WTC11 (cell line): ENCODE measurements around the gene DCAF10. TPM values are rescaled to one million over a fixed set of nuclear protein-coding genes. Genes with fewer than 3 reads are reported as not detected.

Experiments
- CREM ChIP-seq: sonication (generic); formaldehyde crosslinking; IDR thresholded peaks from 2 replicates; pipeline ENCODE4 v1.8.1; 2022; ENCODE audit warnings: mild to moderate bottlenecking, missing genetic modification reagents, moderate library complexity
- ELF4 ChIP-seq: sonication (generic); formaldehyde crosslinking; IDR thresholded peaks from 2 replicates; pipeline ENCODE4 v1.8.1; 2022; ENCODE audit warnings: low read depth, mild to moderate bottlenecking, moderate library complexity, missing genetic modification reagents
- FOXK1 ChIP-seq: sonication (generic); formaldehyde crosslinking; IDR thresholded peaks from 2 replicates; pipeline ENCODE4 v1.8.0; 2022; ENCODE audit warnings: mild to moderate bottlenecking, moderate library complexity, missing genetic modification reagents
- GABPB1 ChIP-seq: sonication (generic); formaldehyde crosslinking; IDR thresholded peaks from 2 replicates; pipeline ENCODE4 v1.8.1; 2023; ENCODE audit warnings: mild to moderate bottlenecking, missing genetic modification reagents
- GRHL2 ChIP-seq: fragments of 250-450 bp; sonication (Bioruptor Pico); IDR thresholded peaks from 2 replicates; pipeline ENCODE4 v1.8.0; 2022; ENCODE audit warnings: mild to moderate bottlenecking, moderate library complexity; ENCODE audit not compliant: insufficient replicate concordance, severe bottlenecking
- GTF2I ChIP-seq: fragments of 250-450 bp; sonication (Bioruptor Pico); conservative IDR thresholded peaks from 2 replicates; pipeline ENCODE4 v1.4.0; 2021; ENCODE audit warnings: mild to moderate bottlenecking
- HMGXB4 ChIP-seq: sonication (generic); formaldehyde crosslinking; IDR thresholded peaks from 2 replicates; pipeline ENCODE4 v1.8.1; 2023; ENCODE audit warnings: mild to moderate bottlenecking, moderate library complexity, missing genetic modification reagents
- IRF1 ChIP-seq: sonication (generic); formaldehyde crosslinking; IDR thresholded peaks from 2 replicates; pipeline ENCODE4 v1.8.0; 2023; ENCODE audit warnings: missing genetic modification reagents
- IRF2 ChIP-seq: sonication (generic); formaldehyde crosslinking; IDR thresholded peaks from 2 replicates; pipeline ENCODE4 v1.8.0; 2022; ENCODE audit warnings: low read depth, missing genetic modification reagents, borderline replicate concordance
- MXD4 ChIP-seq: fragments of 250-450 bp; sonication (Bioruptor Pico); IDR thresholded peaks from 2 replicates; pipeline ENCODE4 v1.8.0; 2021; ENCODE audit warnings: mild to moderate bottlenecking, moderate library complexity, borderline replicate concordance
- NFYB ChIP-seq: sonication (generic); formaldehyde crosslinking; conservative IDR thresholded peaks from 2 replicates; pipeline ENCODE4 v1.8.0; 2022; ENCODE audit warnings: low read depth, missing genetic modification reagents
- OVOL2 ChIP-seq: fragments of 250-450 bp; sonication (Bioruptor Pico); IDR thresholded peaks from 2 replicates; pipeline ENCODE4 v1.9.0; 2021; ENCODE audit warnings: mild to moderate bottlenecking, borderline replicate concordance
- PRRX2 ChIP-seq: fragments of 250-450 bp; sonication (Bioruptor Pico); IDR thresholded peaks from 2 replicates; pipeline ENCODE4 v1.8.0; 2021; ENCODE audit warnings: mild to moderate bottlenecking
- RELA ChIP-seq: sonication (generic); formaldehyde crosslinking; IDR thresholded peaks from 2 replicates; pipeline ENCODE4 v1.8.1; 2022; ENCODE audit warnings: missing genetic modification reagents, mild to moderate bottlenecking, borderline replicate concordance
- SMAD3 ChIP-seq: sonication (generic); formaldehyde crosslinking; IDR thresholded peaks from 2 replicates; pipeline ENCODE4 v1.8.0; 2022; ENCODE audit warnings: missing genetic modification reagents, mild to moderate bottlenecking, borderline replicate concordance
- SMAD4 ChIP-seq: sonication (generic); formaldehyde crosslinking; IDR thresholded peaks from 2 replicates; pipeline ENCODE4 v1.8.0; 2022; ENCODE audit warnings: mild to moderate bottlenecking, missing genetic modification reagents
- SOX15 ChIP-seq: fragments of 250-450 bp; sonication (Bioruptor Pico); IDR thresholded peaks from 2 replicates; pipeline ENCODE4 v1.9.0; 2021; ENCODE audit warnings: mild to moderate bottlenecking
- SP1 ChIP-seq: sonication (generic); formaldehyde crosslinking; conservative IDR thresholded peaks from 2 replicates; pipeline ENCODE4 v1.8.1; 2022; ENCODE audit warnings: missing genetic modification reagents
- TCF7 ChIP-seq: sonication (generic); formaldehyde crosslinking; IDR thresholded peaks from 2 replicates; pipeline ENCODE4 v1.8.0; 2022; ENCODE audit warnings: mild to moderate bottlenecking, low read depth, missing genetic modification reagents, moderate library complexity
- TEAD1 ChIP-seq: sonication (generic); formaldehyde crosslinking; IDR thresholded peaks from 2 replicates; pipeline ENCODE4 v1.8.0; 2022; ENCODE audit warnings: mild to moderate bottlenecking, missing genetic modification reagents
- TP53 ChIP-seq: sonication (generic); formaldehyde crosslinking; IDR thresholded peaks from 2 replicates; pipeline ENCODE4 v1.8.1; 2023; ENCODE audit warnings: mild to moderate bottlenecking, missing genetic modification reagents
- ZMAT4 ChIP-seq: fragments of 250-450 bp; sonication (Bioruptor Pico); IDR thresholded peaks from 2 replicates; pipeline ENCODE4 v1.9.0; 2021; ENCODE audit warnings: mild to moderate bottlenecking
- ZNF219 ChIP-seq: sonication (generic); formaldehyde crosslinking; IDR thresholded peaks from 2 replicates; pipeline ENCODE4 v1.8.0; 2023; ENCODE audit warnings: missing genetic modification reagents, mild to moderate bottlenecking, borderline replicate concordance
- ZNF263 ChIP-seq: sonication (generic); formaldehyde crosslinking; IDR thresholded peaks from 2 replicates; pipeline ENCODE4 v1.8.1; 2022; ENCODE audit warnings: low read depth, mild to moderate bottlenecking, moderate library complexity, missing genetic modification reagents
- ZNF671 ChIP-seq: fragments of 250-450 bp; sonication (Bioruptor Pico); IDR thresholded peaks from 2 replicates; pipeline ENCODE4 v1.8.0; 2021; ENCODE audit warnings: mild to moderate bottlenecking
- ZSCAN18 ChIP-seq: fragments of 250-450 bp; sonication (Bioruptor Pico); IDR thresholded peaks from 2 replicates; pipeline ENCODE4 v2.1.2; 2022; ENCODE audit warnings: mild to moderate bottlenecking, moderate library complexity
- total RNA-seq: library from RNA; stranded (reverse); gene quantifications from 3 replicates; pipeline ENCODE4 v1.2.3, GENCODE V29; 2021
- TF ChIP-seq, protein P1 (sequence below): sonication (generic); formaldehyde crosslinking; IDR thresholded peaks from 2 replicates; pipeline ENCODE4 v1.8.0; 2023; ENCODE audit warnings: missing genetic modification reagents, mild to moderate bottlenecking, borderline replicate concordance
- TF ChIP-seq, protein P2 (sequence below): sonication (generic); formaldehyde crosslinking; conservative IDR thresholded peaks from 2 replicates; pipeline ENCODE4 v1.8.1; 2022; ENCODE audit warnings: mild to moderate bottlenecking, missing genetic modification reagents

The DCAF10 gene
- total RNA-seq, 1 experiment from 2014 or later = 11.7 TPM

DNA sequence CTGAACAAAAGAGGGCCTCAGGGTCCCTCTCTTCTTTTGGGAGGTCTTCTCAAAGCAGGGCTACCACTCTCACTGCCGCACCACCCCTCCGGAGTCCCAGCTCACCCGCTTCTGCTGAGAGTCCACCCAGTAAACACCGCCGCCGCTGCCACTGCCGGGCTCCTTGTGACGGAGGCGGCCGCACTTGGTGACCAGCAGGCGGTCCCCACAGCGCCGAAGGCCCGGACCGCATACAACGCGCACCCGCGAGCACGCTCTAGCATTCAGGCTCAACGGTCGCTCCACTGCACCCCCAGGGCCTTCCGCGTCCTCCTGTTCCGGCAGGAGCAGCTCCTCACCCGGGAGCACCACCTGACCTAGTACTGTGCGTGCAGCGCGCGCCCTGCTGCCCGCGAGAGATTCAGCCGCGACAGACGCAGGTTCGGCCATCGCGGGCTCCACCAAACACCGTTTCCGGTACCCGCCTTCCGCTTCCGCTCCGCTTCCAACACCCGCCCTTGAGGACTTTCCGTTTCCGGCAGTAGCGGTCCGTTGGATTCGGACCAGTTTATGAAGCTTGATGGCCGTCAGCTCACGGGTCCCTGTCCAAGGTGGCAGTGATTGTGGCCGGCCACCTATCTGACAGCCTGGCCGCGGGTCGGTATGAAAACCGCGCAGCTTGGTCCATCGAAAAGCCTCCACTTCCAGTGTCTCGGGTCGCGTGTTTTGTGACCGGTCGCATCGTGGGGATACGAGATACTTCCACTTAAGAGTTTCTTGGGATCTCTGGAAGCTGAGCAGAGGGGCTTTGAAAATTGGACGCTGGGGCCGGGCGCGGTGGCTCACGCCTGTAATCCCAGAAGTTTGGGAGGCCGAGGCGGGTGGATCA, 15.7 kb upstream of the DCAF10 start, which contains the start of gene EXOSC3 (continued):
- TF ChIP-seq IRF1 = no peak
- no peak for TF ChIP-seq ZNF219 (CRISPR knock-in tag)
- peak; percentile 64 for TF ChIP-seq FOXK1
- no peak for TF ChIP-seq SOX15 (CRISPR knock-in tag)
- peak; percentile 80; the same call in 1 of the 2 replicates for TF ChIP-seq SMAD3
- no peak for TF ChIP-seq TP53 (CRISPR knock-in tag)
- TF ChIP-seq, protein P1, sequence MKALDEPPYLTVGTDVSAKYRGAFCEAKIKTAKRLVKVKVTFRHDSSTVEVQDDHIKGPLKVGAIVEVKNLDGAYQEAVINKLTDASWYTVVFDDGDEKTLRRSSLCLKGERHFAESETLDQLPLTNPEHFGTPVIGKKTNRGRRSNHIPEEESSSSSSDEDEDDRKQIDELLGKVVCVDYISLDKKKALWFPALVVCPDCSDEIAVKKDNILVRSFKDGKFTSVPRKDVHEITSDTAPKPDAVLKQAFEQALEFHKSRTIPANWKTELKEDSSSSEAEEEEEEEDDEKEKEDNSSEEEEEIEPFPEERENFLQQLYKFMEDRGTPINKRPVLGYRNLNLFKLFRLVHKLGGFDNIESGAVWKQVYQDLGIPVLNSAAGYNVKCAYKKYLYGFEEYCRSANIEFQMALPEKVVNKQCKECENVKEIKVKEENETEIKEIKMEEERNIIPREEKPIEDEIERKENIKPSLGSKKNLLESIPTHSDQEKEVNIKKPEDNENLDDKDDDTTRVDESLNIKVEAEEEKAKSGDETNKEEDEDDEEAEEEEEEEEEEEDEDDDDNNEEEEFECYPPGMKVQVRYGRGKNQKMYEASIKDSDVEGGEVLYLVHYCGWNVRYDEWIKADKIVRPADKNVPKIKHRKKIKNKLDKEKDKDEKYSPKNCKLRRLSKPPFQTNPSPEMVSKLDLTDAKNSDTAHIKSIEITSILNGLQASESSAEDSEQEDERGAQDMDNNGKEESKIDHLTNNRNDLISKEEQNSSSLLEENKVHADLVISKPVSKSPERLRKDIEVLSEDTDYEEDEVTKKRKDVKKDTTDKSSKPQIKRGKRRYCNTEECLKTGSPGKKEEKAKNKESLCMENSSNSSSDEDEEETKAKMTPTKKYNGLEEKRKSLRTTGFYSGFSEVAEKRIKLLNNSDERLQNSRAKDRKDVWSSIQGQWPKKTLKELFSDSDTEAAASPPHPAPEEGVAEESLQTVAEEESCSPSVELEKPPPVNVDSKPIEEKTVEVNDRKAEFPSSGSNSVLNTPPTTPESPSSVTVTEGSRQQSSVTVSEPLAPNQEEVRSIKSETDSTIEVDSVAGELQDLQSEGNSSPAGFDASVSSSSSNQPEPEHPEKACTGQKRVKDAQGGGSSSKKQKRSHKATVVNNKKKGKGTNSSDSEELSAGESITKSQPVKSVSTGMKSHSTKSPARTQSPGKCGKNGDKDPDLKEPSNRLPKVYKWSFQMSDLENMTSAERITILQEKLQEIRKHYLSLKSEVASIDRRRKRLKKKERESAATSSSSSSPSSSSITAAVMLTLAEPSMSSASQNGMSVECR (CRISPR knock-in tag) = peak; percentile 83
- TF ChIP-seq TCF7 (CRISPR knock-in tag) = 0 out of 2 replicates have a peak, but pooled peaks have one; percentile 79
- no peak for TF ChIP-seq ZSCAN18 (CRISPR knock-in tag)
- no peak for TF ChIP-seq SMAD4 (CRISPR knock-in tag)
- no peak for TF ChIP-seq ZMAT4 (CRISPR knock-in tag)
- TF ChIP-seq PRRX2 (CRISPR knock-in tag) = no peak
- TF ChIP-seq HMGXB4 = peak; percentile 56; the same call in 1 of the 2 replicates
- no peak for TF ChIP-seq NFYB (CRISPR knock-in tag)
- no peak for TF ChIP-seq GRHL2 (CRISPR knock-in tag)
- 0 out of 2 replicates have a peak, but pooled peaks have one; percentile 33 for TF ChIP-seq CREM (CRISPR knock-in tag)
- TF ChIP-seq TEAD1 (CRISPR knock-in tag) = peak; percentile 84
- TF ChIP-seq MXD4 (CRISPR knock-in tag) = no peak
- TF ChIP-seq ELF4 (CRISPR knock-in tag) = no peak
- peak; percentile 81 for TF ChIP-seq SP1 (CRISPR knock-in tag)
- no peak for TF ChIP-seq ZNF671 (CRISPR knock-in tag)
- no peak for TF ChIP-seq IRF2 (CRISPR knock-in tag)
- no peak for TF ChIP-seq OVOL2 (CRISPR knock-in tag)
- peak; percentile 71; the same call in 1 of the 2 replicates for TF ChIP-seq RELA (CRISPR knock-in tag)
- peak; percentile 81; the same call in 1 of the 2 replicates for TF ChIP-seq ZNF263 (CRISPR knock-in tag)
- TF ChIP-seq, protein P2, sequence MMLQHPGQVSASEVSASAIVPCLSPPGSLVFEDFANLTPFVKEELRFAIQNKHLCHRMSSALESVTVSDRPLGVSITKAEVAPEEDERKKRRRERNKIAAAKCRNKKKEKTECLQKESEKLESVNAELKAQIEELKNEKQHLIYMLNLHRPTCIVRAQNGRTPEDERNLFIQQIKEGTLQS (CRISPR knock-in tag) = no peak
- TF ChIP-seq GTF2I (CRISPR knock-in tag) = no peak
- TF ChIP-seq GABPB1 (CRISPR knock-in tag) = peak; percentile 88
